Lung (tissue), 12 donors: Measurements from ENCODE around the gene SH3GL1. TPM values are rescaled to one million over a fixed set of nuclear protein-coding genes. Genes with fewer than 3 reads are reported as not detected.

ENCODE experiments used
- ATAC-seq: fragments of 200-7000 bp; cut with Tn5 transposase; one replicate; pipeline ENCODE4 v1.9.1; 2020; ENCODE audit warnings: moderate number of reproducible peaks; ENCODE audit not compliant: insufficient read depth, low FRiP score
- DNase-seq, 3 donors: peaks; one replicate each; pipeline ENCODE4 v3.0.0-alpha.2; 2013 to 2017
- H3K27ac ChIP-seq, 2 donors: one replicate each; pipeline ENCODE4 v1.5.1; 2013; ENCODE audit warnings: mild to moderate bottlenecking in 2 of 2, moderate library complexity in 2 of 2, control low read depth in 1 of 2, inconsistent platforms in 1 of 2, low read depth in 1 of 2, low read length in 1 of 2
- H3K27me3 ChIP-seq, 3 donors: one replicate each; pipeline ENCODE4 v1.5.1; 2013; ENCODE audit warnings: low read length in 2 of 3; ENCODE audit not compliant: control insufficient read depth in 3 of 3, insufficient read depth in 3 of 3
- H3K36me3 ChIP-seq, 4 donors: one replicate each; pipeline ENCODE4 v1.5.1; 2013; ENCODE audit warnings: low read length in 4 of 4, mild to moderate bottlenecking in 1 of 4, moderate library complexity in 1 of 4; ENCODE audit not compliant: control insufficient read depth in 4 of 4, insufficient read depth in 4 of 4
- H3K4me1 ChIP-seq, 5 donors: one replicate each; pipeline ENCODE4 v1.5.1; 2013; ENCODE audit warnings: low read length in 5 of 5, mild to moderate bottlenecking in 2 of 5, moderate library complexity in 1 of 5; ENCODE audit not compliant: control insufficient read depth in 5 of 5, insufficient read depth in 5 of 5
- H3K4me3 ChIP-seq: one replicate; pipeline ENCODE4 v1.5.1; 2013; ENCODE audit warnings: mild to moderate bottlenecking, control low read depth, moderate library complexity
- H3K9ac ChIP-seq, 2 donors: one replicate each; pipeline ENCODE4 v1.5.1; 2013; ENCODE audit warnings: low read length in 2 of 2, control low read depth in 1 of 2; ENCODE audit not compliant: insufficient read depth in 1 of 2
- H3K9me3 ChIP-seq, 4 donors: one replicate each; pipeline ENCODE4 v1.5.1; 2013; ENCODE audit warnings: low read length in 3 of 4, mild to moderate bottlenecking in 1 of 4, moderate library complexity in 1 of 4; ENCODE audit not compliant: control insufficient read depth in 4 of 4, insufficient read depth in 3 of 4
- CTCF ChIP-seq: IDR thresholded peaks from 2 replicates; pipeline ENCODE4 v1.5.1; 2012; ENCODE audit warnings: mild to moderate bottlenecking; ENCODE audit errors: control extremely low read depth, extremely low read depth
- WGBS, 2 donors: extraction: QIAGEN DNeasy Blood & Tissue Kit; methylation state at CpG; one replicate each; pipeline ENCODE4 v1.1.7; 2013; 5-methylcytosine and 5-hydroxymethylcytosine counted together
- polyA plus RNA-seq, 2 donors: library from polyadenylated mRNA; stranded (reverse); fragments of 200-250 nt; gene quantifications; one replicate each; pipeline ENCODE4 v1.2.1, GENCODE V29; 2013
- total RNA-seq, 2 donors: library from RNA; depleted of rRNA in 1 of 2; stranded (reverse); fragments of >200 nt in 1 of 2; gene quantifications; one replicate each; pipeline ENCODE4 v1.2.1, GENCODE V29; 2014 to 2021
- donor health status: control.
- donor health status: control.
- donor health status: Bipolar disorder and iron deficiency.
- donor health status: healthy.
- donor health status: DM: yes; HTN: yes; CAD: no.

Gene SH3GL1
- total and polyA plus RNA-seq, 4 donors: 30.6 to 68.6 (median 59.2) TPM

- Histone ChIP-seq H3K27me3 (no peaks in the 10 kb centered on the region), H3K4me3 (no peak overlapping the region), H3K27ac (peak overlapping the region in 1 of 2 donors; percentile 78), H3K4me1 (peaks cover 10 to 71% (median 38%) of the 10 kb centered on the region in 5 donors), H3K36me3 (peaks cover 0 to 6% (median 2%) of the 10 kb centered on the region in 4 donors), H3K9ac (peak overlapping the region; percentile 3 to 39), H3K9me3 (no peaks in the 10 kb centered on the region)
- no peak for DNase-seq
- ATAC-seq: no peak
- WGBS, 2 donors: 56 to 66% methylated on average over 17 of the region's 17 CpGs
- TF ChIP-seq CTCF: no peak
Measured at GRCh38 chr19:4389511-4390016, 10.8 kb downstream of the SH3GL1 start.

DNA sequence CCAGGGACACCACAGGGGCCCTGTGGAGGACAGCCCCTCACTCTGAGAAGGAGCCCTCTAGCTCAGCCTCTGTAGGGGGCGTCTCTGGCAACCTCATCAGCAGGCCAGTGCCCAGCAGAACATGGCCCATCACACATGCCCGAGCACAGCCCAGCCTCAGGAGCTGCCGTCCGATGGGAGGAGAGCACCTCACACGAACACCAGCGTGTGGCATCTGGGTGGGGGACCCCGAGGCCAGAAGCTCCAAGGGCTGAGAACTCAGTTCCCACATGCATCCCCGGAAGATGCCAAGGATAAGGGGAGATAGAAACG, 11.3 kb downstream of the SH3GL1 start:
- Histone ChIP-seq H3K36me3 (peaks cover 0 to 8% (median 4%) of the 10 kb centered on the region in 4 donors), H3K9me3 (no peaks in the 10 kb centered on the region), H3K27me3 (no peaks in the 10 kb centered on the region), H3K9ac (no peak overlapping the region), H3K27ac (peak overlapping the region in 1 of 2 donors; percentile 71), H3K4me3 (no peak overlapping the region), H3K4me1 (peaks cover 10 to 66% (median 37%) of the 10 kb centered on the region in 5 donors)
- ATAC-seq: no peak
- TF ChIP-seq CTCF: no peak
- 71 to 83% methylated on average over 9 of the region's 9 CpGs for WGBS, 2 donors
- DNase-seq: no peak

- Histone ChIP-seq H3K9ac (no peak overlapping the region), H3K9me3 (no peaks in the 10 kb centered on the region), H3K4me3 (no peak overlapping the region), H3K36me3 (peaks cover 0 to 8% (median 5%) of the 10 kb centered on the region in 4 donors), H3K4me1 (peaks cover 10 to 62% (median 37%) of the 10 kb centered on the region in 5 donors), H3K27me3 (no peaks in the 10 kb centered on the region), H3K27ac (peak overlapping the region in 1 of 2 donors; percentile 71)
- DNase-seq (no peak), ATAC-seq (no peak)
- TF ChIP-seq CTCF: no peak
- WGBS, 2 donors: 66 to 79% methylated on average over 16 of the region's 16 CpGs
Measured at GRCh38 chr19:4388337-4389063, 11.8 kb downstream of the SH3GL1 start.
